Activated CD4-positive, alpha-beta T cell treated with anti-CD3 and anti-CD28 coated beads, Interleukin-2, amount 10 ng/mL, durations not matched to agents 7 days and 5 days (primary cell): ENCODE results near the gene TNXB. TPM values are rescaled to one million over a fixed set of nuclear protein-coding genes. Genes with fewer than 3 reads are reported as not detected.
A peak's percentile ranks its signal among the peaks of the same experiment; 100 is the strongest.
"Not testable (repeated sequence)": the region's sequence is repeated elsewhere in the genome, so short reads cannot be mapped to it uniquely, and the experiment has no call there.

Source experiments
- CTCF ChIA-PET: fragments of 350-600 bp; sonication (Branson Sonifier 250); formaldehyde crosslinking; loops from one replicate; lab custom pipeline; 2021; ENCODE audit warnings: antibody characterized with exemption; lab: Charles Lee
- POLR2A ChIA-PET: fragments of 350-600 bp; sonication (Branson Sonifier 250); formaldehyde crosslinking; loops from one replicate; lab custom pipeline; 2021; ENCODE audit warnings: antibody characterized with exemption; lab: Charles Lee
- DNase-seq: peaks from one replicate; pipeline ENCODE4 v3.0.0-alpha.2; 2020
- H3K27ac Mint-ChIP-seq: one replicate; pipeline ENCODE4 v1.8.0; 2021; ENCODE audit warnings: mild to moderate bottlenecking, moderate library complexity, mixed read lengths
- H3K27me3 Mint-ChIP-seq: one replicate; pipeline ENCODE4 v1.8.0; 2021; ENCODE audit warnings: mixed read lengths
- H3K36me3 Mint-ChIP-seq: one replicate; pipeline ENCODE4 v1.8.0; 2021; ENCODE audit warnings: low read depth, mixed read lengths
- H3K4me1 Mint-ChIP-seq: one replicate; pipeline ENCODE4 v1.8.0; 2021; ENCODE audit warnings: mixed read lengths
- H3K4me3 Mint-ChIP-seq: one replicate; pipeline ENCODE4 v1.8.0; 2021; ENCODE audit warnings: mild to moderate bottlenecking, moderate library complexity, mixed read lengths
- H3K9me3 Mint-ChIP-seq: one replicate; pipeline ENCODE4 v1.8.0; 2021; ENCODE audit warnings: mixed read lengths
- total RNA-seq, 2 experiments: library from RNA; stranded (reverse); gene quantifications; one replicate each; pipeline ENCODE4 v1.2.3, GENCODE V29; 2021

TNXB gene
- total RNA-seq, 2 experiments from 2014 or later: 3.9 to 6.7 TPM

DNA sequence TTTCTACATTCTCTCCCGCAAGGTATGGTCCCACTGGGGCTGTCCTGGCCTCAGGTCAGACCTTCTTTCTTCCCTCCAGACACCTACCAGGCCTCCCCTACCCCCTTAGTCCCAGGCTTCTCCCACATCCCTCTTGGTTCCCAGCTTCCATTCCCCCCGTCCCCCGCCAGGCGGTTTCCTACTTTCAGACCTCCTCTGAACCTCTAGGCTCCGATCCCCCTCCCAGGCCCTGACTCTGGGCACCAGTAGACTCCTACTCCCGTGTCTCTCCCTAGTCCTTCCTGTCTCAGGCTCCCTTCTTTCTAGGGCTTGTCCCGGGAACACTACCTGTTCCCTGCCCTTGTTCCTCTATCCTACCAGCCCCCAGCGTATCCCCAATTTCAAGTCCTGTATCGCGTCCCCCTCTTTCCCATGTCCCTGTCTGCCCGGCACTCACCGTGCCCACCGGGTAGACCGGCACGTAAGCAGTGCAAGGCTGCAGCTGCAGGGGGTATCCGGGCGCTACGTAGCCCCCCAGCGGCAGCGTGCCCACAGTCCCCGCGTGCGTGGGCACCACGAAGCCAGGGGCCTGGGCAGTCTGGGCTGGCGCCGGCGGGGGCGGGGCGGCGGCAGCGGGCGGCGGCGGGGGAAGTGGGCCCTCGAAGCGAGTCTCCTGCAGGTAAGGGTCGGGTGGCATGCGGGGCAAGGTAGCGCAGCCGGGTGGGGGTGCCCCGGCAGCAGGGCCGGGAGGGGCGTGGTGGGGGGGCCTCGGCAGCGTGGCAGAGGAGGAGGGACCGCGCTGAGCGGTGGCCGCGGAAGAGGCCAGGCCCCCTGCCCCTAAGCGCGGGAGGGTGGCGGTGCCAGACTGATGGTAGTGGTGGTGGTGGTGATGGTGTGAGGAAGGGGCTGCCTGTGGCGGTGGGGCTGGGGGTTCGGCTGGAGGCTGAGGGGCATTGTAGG, 41.1 kb upstream of the TNXB start:
- DNase-seq: no peak
- Mint-ChIP-seq H3K4me1 (peaks cover 44% of the 10 kb centered on the region), H3K9me3 (peaks cover 3% of the 10 kb centered on the region), H3K27me3 (peaks cover 59% of the 10 kb centered on the region), H3K4me3 (no peak overlapping the region), H3K27ac (no peak overlapping the region), H3K36me3 (peaks cover 2% of the 10 kb centered on the region)
- POLR2A ChIA-PET: no interaction called here
- CTCF ChIA-PET: interaction anchor here (1.2 kb wide), 1 partner anchor 20 kb away, joined by 5 read pairs; the partner anchor contains the start of gene FKBPL

DNA sequence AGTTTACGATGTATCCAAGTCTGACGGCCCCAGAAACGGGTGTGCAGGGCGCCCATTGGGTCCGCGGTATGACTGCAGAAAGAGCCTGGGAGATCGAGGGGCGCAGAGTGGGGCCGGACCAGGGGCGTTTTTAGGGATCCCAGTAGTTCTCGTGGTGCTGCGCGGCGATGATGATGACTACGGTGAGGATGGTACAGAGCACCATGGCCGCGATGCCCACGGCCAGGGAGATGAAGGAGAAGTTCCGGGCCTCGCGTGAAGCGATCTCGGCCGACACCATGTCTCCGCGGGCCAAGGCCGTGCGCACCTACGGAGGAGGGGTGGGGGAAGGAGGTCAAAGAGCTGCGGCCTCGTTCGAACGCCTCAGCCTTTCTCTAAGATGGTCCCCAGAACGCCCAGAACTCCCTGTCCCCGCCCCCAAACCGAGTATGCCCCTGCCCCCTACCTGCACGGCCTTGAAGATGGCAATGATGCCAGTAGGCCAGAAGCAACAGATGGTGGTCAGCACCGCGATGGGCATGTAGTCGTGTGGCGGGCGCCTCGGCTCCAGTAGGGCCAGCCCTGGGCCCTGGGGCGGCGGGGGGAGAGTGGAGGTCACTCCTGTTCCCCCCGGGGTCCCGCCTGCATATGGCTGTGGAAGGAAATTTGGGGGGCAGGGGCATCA, 40.1 kb upstream of the TNXB start:
- Mint-ChIP-seq H3K27ac (peak overlapping the region; percentile 54), H3K9me3 (peaks cover 3% of the 10 kb centered on the region), H3K27me3 (peaks cover 59% of the 10 kb centered on the region), H3K36me3 (peaks cover 2% of the 10 kb centered on the region), H3K4me1 (peaks cover 36% of the 10 kb centered on the region), H3K4me3 (peak overlapping the region; percentile 65)
- no peak for DNase-seq
- ChIA-PET POLR2A (interaction anchor here (0.5 kb wide), 1 partner anchor 596 kb away, joined by 3 read pairs; no protein-coding TSS in a partner anchor), CTCF (interaction anchor here (0.9 to 1.5 kb wide), 3 partner anchors 19 to 28 kb away, joined by 3 to 7 read pairs (median 5); partner anchors contain the start of genes ATF6B and FKBPL)

DNA sequence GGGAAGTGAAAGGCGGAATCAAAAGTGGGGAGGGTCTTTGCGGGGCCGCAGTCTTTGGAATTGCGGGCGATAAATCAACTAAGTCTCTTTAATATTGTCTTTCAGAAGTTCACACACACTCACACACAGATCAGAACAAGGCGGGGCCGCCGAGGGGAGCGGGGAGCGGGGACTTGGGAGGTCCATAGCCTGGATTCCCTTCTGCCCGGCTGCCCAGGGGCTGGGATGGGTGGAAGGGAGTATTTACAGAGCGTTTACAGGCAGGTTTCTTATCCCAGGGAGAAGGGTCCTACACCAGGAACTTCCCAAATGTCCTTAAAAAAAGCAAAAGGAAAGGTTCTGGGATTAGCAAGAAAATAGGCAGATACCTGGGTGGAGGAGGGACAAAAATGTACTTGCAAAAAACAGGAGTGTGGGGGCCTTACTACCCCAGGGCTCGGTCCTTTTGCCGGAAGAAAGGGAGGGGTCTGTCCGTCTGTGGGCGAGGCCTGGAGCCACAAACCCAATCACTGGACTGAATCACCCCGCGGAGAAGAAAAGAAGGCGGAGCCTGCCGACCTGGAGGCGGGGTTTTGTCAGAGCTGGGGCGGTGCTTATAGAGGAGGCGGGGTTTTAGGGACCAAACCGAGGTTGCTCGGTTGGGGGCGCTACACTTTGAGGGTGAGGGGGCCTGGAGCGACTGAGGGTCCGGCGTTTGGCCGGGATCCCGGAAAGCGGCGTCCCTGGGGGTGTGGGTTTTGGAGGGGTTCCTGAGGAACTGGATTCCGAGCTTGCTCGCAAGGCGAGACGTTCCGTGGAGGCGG, 39.4 kb upstream of the TNXB start:
- Mint-ChIP-seq H3K4me3 (peak overlapping the region; percentile 65), H3K4me1 (peaks cover 30% of the 10 kb centered on the region), H3K9me3 (peaks cover 3% of the 10 kb centered on the region), H3K27ac (peak overlapping the region; percentile 54), H3K27me3 (peaks cover 58% of the 10 kb centered on the region), H3K36me3 (peaks cover 2% of the 10 kb centered on the region)
- CTCF ChIA-PET: interaction anchor here (0.6 to 1.5 kb wide), 5 partner anchors 11 to 47 kb away, joined by 3 to 7 read pairs (median 4); partner anchors contain the start of genes ATF6B and FKBPL
- POLR2A ChIA-PET: interaction anchor here (0.5 kb wide), 1 partner anchor 595 kb away, joined by 3 read pairs; no protein-coding TSS in a partner anchor
- DNase-seq: peak; percentile 63

DNA sequence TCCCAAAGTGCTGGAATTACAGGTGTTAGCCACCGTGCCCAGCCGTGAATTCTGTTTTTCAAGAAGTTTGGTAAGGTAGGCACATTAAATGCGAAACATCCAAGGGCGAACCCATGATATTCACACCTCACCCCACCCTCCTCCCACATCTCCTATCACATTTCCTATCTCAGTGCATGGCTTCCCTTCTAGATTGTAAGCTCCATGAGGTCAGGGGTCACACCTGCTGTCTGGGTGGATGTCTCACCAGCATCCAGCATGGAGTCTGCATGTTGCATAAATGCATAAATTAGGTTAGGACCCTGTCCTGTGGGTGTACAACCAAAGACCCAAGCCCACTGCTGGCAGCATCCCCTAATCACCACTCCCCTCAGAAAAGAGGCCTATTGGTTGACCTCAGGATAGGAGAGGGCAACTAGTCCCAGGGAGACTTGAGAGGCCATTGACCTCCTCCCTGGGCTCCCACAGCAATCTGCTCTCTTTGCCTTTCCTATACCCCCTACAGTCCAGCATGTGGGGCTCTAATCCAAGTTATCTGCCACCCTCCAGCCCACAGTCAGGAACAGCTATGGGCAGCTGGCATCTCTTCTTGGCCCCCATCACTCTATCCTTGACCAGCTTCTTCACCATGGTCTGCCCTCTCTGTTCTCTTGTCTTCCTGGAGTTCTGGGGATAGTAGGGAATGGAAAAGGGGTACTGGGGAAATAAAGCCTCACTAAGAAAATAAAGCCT, 38.4 kb upstream of the TNXB start:
- Mint-ChIP-seq H3K36me3 (peaks cover 2% of the 10 kb centered on the region), H3K27me3 (peaks cover 53% of the 10 kb centered on the region), H3K4me3 (no peak overlapping the region), H3K4me1 (peaks cover 25% of the 10 kb centered on the region), H3K27ac (no peak overlapping the region), H3K9me3 (peaks cover 3% of the 10 kb centered on the region)
- CTCF ChIA-PET: interaction anchor here (0.6 to 1.5 kb wide), 4 partner anchors 12 to 48 kb away, joined by 3 to 7 read pairs (median 4); partner anchors contain the start of gene ATF6B
- no peak for DNase-seq
- POLR2A ChIA-PET: no interaction called here

DNA sequence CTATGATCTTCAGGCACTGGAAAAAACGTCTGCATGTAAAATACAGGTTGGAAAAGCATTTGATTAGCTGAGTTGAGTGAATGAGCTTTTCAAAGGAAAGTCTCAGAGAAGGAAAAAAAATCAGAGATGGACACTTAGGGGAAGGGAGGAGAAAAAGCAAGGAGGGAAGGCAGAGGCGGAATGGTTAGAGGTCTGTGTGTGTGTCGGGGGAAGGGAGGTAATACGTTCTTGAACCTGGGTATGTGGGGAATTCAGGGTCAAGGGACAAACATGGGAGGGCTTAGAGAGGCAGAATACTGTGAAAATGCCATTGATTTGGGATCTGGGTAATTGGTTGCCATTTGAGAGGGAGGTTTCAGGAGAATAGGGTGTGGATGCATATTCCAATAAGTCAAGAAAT, 37.5 kb upstream of the TNXB start:
- CTCF ChIA-PET: interaction anchor here (1.4 kb wide), 1 partner anchor 30 kb away, joined by 4 read pairs; no protein-coding TSS in a partner anchor
- H3K9me3 Mint-ChIP-seq: peaks cover 3% of the 10 kb centered on the region
- POLR2A ChIA-PET: no interaction called here
- no peak overlapping the region for H3K4me3 Mint-ChIP-seq
- no peak overlapping the region for H3K27ac Mint-ChIP-seq
- H3K4me1 Mint-ChIP-seq: peaks cover 21% of the 10 kb centered on the region
- no peak for DNase-seq
- peaks cover 2% of the 10 kb centered on the region for H3K36me3 Mint-ChIP-seq
- peaks cover 50% of the 10 kb centered on the region for H3K27me3 Mint-ChIP-seq

DNA sequence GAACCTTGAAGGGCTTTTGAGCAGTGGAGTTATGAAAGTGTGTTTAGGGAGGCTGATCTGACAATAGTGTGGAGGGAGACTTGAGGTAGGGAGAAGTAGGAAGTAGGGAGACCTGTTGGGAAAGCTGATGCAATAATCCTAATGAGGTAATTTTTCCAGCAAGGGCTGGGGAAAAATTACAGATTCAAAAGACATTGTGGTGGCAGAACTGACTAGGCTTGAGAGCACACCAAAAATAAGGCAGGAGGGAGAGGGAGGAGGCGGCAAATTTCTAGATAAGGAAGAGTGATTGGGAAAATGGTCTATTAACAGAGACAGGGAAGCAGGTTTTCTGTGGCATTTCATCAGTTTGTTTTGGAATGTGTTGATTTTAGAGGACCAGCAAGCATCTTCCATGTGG, 37.1 kb upstream of the TNXB start:
- ChIA-PET CTCF (interaction anchor here (1.4 kb wide), 1 partner anchor 29 kb away, joined by 4 read pairs; no protein-coding TSS in a partner anchor), POLR2A (no interaction called here)
- H3K27me3 Mint-ChIP-seq: peaks cover 51% of the 10 kb centered on the region
- H3K36me3 Mint-ChIP-seq: peaks cover 2% of the 10 kb centered on the region
- peaks cover 3% of the 10 kb centered on the region for H3K9me3 Mint-ChIP-seq
- H3K4me1 Mint-ChIP-seq: peaks cover 20% of the 10 kb centered on the region
- no peak overlapping the region for H3K4me3 Mint-ChIP-seq
- no peak for DNase-seq
- no peak overlapping the region for H3K27ac Mint-ChIP-seq

DNA sequence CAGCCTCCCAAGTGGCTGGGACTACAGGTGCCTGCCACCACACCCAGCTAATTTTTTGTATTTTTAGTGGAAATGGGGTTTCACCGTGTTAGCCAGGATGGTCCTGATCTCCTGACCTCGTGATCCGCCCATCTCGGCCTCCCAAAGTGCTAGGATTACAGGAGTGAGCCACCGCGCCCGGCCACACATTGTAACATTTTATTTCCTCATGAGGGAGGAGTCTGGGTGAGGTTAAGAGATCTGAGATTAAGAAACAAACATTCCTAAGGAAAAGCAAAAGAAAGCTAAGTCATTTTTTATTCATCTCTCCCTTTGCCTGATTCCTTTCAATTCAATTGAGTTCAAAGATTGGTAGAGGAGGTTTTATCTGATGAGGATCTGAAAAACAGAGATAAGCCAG, 35.1 kb upstream of the TNXB start:
- H3K9me3 Mint-ChIP-seq, POLR2A ChIA-PET, H3K27ac Mint-ChIP-seq, H3K36me3 Mint-ChIP-seq, DNase-seq, H3K4me3 Mint-ChIP-seq: not testable (repeated sequence)
- H3K4me1 Mint-ChIP-seq: peaks cover 14% of the 10 kb centered on the region
- CTCF ChIA-PET: interaction anchor here (0.5 kb wide), 1 partner anchor 1516 kb away, joined by 3 read pairs; no protein-coding TSS in a partner anchor
- H3K27me3 Mint-ChIP-seq: peaks cover 39% of the 10 kb centered on the region

DNA sequence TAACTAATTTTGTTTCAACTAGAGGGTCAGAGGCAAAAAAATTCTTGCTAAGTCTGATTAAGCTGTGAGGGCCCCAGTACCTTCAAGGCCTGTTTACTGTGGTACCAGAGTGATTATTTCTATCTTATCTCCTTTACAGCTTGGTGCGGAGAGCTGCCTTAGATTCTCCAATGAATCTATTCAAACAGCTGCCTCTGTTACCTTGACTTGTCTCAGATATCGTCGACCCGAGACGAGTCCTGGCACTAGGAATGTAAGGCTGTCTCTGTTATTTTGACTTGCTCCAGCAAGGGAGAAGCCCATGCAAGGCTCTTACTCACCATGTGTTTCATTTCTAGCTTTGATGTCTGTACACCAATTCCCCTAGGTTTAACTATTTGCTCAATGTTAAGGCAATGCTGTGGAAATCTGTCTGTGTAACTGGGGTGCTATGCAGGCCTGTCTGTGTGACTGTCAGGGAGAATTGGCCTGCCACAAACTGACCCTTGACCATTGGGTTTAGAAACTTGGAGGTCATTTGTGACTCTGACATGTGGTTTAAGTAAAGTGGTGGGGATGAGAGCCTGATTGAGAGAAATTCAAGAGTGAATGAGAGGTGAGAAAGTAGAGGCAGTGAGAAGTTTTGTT, 31.4 kb upstream of the TNXB start:
- no peak overlapping the region for H3K27ac Mint-ChIP-seq
- H3K27me3 Mint-ChIP-seq: peaks cover 9% of the 10 kb centered on the region
- H3K36me3 Mint-ChIP-seq: no peaks in the 10 kb centered on the region
- H3K9me3 Mint-ChIP-seq: no peaks in the 10 kb centered on the region
- no peak overlapping the region for H3K4me3 Mint-ChIP-seq
- no peaks in the 10 kb centered on the region for H3K4me1 Mint-ChIP-seq
- no peak for DNase-seq
- ChIA-PET CTCF (interaction anchor here (1.3 kb wide), 1 partner anchor 14 kb away, joined by 4 read pairs; no protein-coding TSS in a partner anchor), POLR2A (interaction anchor here (0.6 kb wide), 1 partner anchor 12 kb away, joined by 3 read pairs; the partner anchor contains the start of gene ATF6B)

DNA sequence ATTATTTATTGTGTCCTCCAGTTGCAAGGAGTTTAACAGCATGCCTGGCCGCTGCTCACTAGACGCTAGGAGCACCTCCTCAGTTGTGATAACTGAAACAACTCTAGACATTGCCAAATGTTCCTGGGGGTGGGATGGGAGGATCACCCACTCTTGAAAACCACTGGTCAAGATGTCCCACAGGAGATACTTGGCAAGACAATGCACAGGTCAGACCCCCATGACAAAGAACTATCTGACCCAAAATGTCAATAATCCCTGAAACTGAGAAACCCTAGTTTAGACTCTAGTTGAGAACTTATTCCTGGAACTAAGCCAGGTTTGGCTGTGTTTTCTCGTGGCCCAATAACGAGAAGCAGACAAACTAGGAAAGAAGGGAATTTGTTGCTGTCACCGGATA, 30.5 kb upstream of the TNXB start:
- ChIA-PET CTCF (interaction anchor here (1.5 kb wide), 1 partner anchor 12 kb away, joined by 4 read pairs; the partner anchor contains the start of gene ATF6B), POLR2A (no interaction called here)
- no peak for DNase-seq
- H3K27ac Mint-ChIP-seq: no peak overlapping the region
- peaks cover 15% of the 10 kb centered on the region for H3K27me3 Mint-ChIP-seq
- no peaks in the 10 kb centered on the region for H3K9me3 Mint-ChIP-seq
- H3K4me1 Mint-ChIP-seq: no peaks in the 10 kb centered on the region
- H3K4me3 Mint-ChIP-seq: no peak overlapping the region
- no peaks in the 10 kb centered on the region for H3K36me3 Mint-ChIP-seq

DNA sequence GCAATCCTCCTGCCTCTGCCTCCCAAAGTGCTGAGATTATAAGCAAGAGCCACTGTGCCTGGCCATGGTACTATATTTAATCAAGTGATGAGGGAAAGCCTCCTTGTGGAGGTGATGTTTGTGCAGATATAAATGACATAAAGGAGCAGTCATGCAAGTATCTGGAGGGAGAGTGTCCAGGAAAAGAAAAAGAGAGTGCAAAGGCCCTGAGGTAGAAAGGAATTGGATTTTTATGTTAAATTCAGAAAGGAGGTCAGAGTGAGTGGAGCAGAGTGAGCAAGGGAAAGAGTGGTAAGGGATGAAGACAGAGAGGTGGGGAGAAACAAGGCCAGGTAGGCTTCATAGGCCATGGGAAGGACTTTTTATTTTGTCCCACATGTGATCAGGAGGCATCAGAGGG, 28.3 kb upstream of the TNXB start:
- H3K27ac Mint-ChIP-seq: no peak overlapping the region
- H3K4me1 Mint-ChIP-seq: no peaks in the 10 kb centered on the region
- no peak for DNase-seq
- no peaks in the 10 kb centered on the region for H3K9me3 Mint-ChIP-seq
- H3K4me3 Mint-ChIP-seq: no peak overlapping the region
- ChIA-PET CTCF (no interaction called here), POLR2A (no interaction called here)
- H3K27me3 Mint-ChIP-seq: peaks cover 20% of the 10 kb centered on the region
- no peaks in the 10 kb centered on the region for H3K36me3 Mint-ChIP-seq

DNA sequence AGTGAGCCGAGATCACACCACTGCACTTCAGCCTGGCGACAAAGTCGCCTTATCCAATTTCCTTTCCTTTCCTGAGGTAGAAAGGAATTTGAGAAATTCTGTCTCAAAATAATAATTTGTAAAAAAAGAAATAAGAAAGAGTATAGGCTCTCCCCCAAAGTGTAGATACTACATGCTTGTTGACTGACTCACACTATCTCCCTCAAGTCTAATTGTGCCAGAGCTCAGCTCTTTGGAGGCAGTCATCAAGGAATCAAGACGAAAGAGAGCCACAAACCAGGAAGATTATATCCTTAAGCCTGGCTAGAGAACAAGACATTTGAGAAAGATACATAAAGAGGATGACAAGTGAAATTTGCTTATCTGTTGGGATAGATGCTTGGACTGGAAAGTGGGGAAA, 24.6 kb upstream of the TNXB start:
- H3K27ac Mint-ChIP-seq: no peak overlapping the region
- CTCF ChIA-PET: interaction anchor here (0.6 kb wide), 1 partner anchor 12 kb away, joined by 3 read pairs; no protein-coding TSS in a partner anchor
- H3K4me1 Mint-ChIP-seq: peaks cover 18% of the 10 kb centered on the region
- H3K36me3 Mint-ChIP-seq: peaks cover 3% of the 10 kb centered on the region
- H3K27me3 Mint-ChIP-seq: peaks cover 16% of the 10 kb centered on the region
- no peak for DNase-seq
- no peaks in the 10 kb centered on the region for H3K9me3 Mint-ChIP-seq
- POLR2A ChIA-PET: no interaction called here
- no peak overlapping the region for H3K4me3 Mint-ChIP-seq
